Non-pigmented ciliary epithelial cell (primary cell): ENCODE results near the gene SRGAP1.
"Not testable (repeated sequence)": the region's sequence is repeated elsewhere in the genome, so short reads cannot be mapped to it uniquely, and the experiment has no call there.

Experiments
- DNase-seq: peaks from one replicate; pipeline ENCODE4 v3.0.0-alpha.2; 2010; ENCODE audit warnings: low read depth

Gene SRGAP1

GRCh38 chr12:64007853-64008252 lies 163.4 kb downstream of the SRGAP1 start:
- DNase-seq: no peak

GRCh38 chr12:64008596-64008995 lies 164.1 kb downstream of the SRGAP1 start:
- no peak for DNase-seq

GRCh38 chr12:64009321-64010068 lies 165.0 kb downstream of the SRGAP1 start:
- DNase-seq: no peak

GRCh38 chr12:64010069-64010686 lies 165.7 kb downstream of the SRGAP1 start:
- peak; percentile 55 for DNase-seq

GRCh38 chr12:64016521-64016920 lies 172.0 kb downstream of the SRGAP1 start:
- no peak for DNase-seq

- DNase-seq: not testable (repeated sequence)
Measured at GRCh38 chr12:64018116-64018515, 173.6 kb downstream of the SRGAP1 start.

GRCh38 chr12:64018524-64018923 lies 174.0 kb downstream of the SRGAP1 start:
- no peak for DNase-seq

- no peak for DNase-seq
Measured at GRCh38 chr12:64019101-64019500, 174.6 kb downstream of the SRGAP1 start.

- DNase-seq: no peak
Measured at GRCh38 chr12:64019654-64020053, 175.2 kb downstream of the SRGAP1 start.

- DNase-seq: no peak
Measured at GRCh38 chr12:64025174-64025958, 180.9 kb downstream of the SRGAP1 start.

- no peak for DNase-seq
Measured at GRCh38 chr12:64027311-64027710, 182.8 kb downstream of the SRGAP1 start.

- no peak for DNase-seq
Measured at GRCh38 chr12:64028541-64028940, 184.0 kb downstream of the SRGAP1 start.

- no peak for DNase-seq
Measured at GRCh38 chr12:64029013-64029857, 184.7 kb downstream of the SRGAP1 start.

- no peak for DNase-seq
Measured at GRCh38 chr12:64030155-64030554, 185.7 kb downstream of the SRGAP1 start.

- not testable (repeated sequence) for DNase-seq
Measured at GRCh38 chr12:64034056-64034455, 189.6 kb downstream of the SRGAP1 start.

GRCh38 chr12:64034901-64035576 lies 190.5 kb downstream of the SRGAP1 start:
- DNase-seq: no peak

- no peak for DNase-seq
Measured at GRCh38 chr12:64036414-64036813, 191.9 kb downstream of the SRGAP1 start.

GRCh38 chr12:64039281-64039871 lies 194.9 kb downstream of the SRGAP1 start:
- no peak for DNase-seq

GRCh38 chr12:64042911-64043310 lies 198.4 kb downstream of the SRGAP1 start:
- DNase-seq: no peak

GRCh38 chr12:64044191-64044590 lies 199.7 kb downstream of the SRGAP1 start:
- DNase-seq: no peak

GRCh38 chr12:64051057-64051456 lies 206.6 kb downstream of the SRGAP1 start:
- no peak for DNase-seq
